GM12864 (cell line): ENCODE data around the gene TIGD7.

ENCODE experiments used
- DNase-seq: peaks from one replicate; pipeline ENCODE4 v3.0.0-alpha.2; 2011; ENCODE audit warnings: low read depth
- H3K4me3 ChIP-seq: 2 replicates; pipeline ENCODE4 v1.5.1; 2011; ENCODE audit warnings: mild to moderate bottlenecking, low read depth, low read length, control low read depth
- TF ChIP-seq, protein P1 (sequence below): IDR thresholded peaks from 2 replicates; pipeline ENCODE4 v1.5.1; 2011; ENCODE audit warnings: low read depth, mild to moderate bottlenecking, moderate library complexity, low read length, control low read depth, inconsistent platforms; ENCODE audit errors: missing control alignments

The TIGD7 gene

DNA sequence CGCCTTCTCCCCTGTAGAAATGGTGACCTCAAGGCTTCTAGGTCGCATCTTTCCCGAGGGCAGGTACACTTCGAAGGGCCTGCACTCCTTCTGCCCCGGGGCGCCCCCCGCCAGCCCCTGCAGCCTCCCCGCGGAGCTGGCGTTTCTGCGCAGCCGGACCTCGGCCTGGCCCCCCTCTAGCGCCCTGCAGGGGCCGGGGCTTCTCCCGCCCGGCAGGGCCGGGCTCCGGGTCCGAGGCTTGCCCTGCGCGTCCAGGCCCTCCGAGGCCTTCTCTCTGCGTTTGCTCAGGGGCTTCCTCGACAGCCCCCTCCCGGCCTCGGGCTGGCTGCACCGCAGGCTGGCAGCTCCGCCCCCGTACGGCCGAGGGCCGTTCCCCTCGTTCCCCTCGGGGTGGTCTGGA lies 50.9 kb downstream of the TIGD7 start:
- TF ChIP-seq, protein P1, sequence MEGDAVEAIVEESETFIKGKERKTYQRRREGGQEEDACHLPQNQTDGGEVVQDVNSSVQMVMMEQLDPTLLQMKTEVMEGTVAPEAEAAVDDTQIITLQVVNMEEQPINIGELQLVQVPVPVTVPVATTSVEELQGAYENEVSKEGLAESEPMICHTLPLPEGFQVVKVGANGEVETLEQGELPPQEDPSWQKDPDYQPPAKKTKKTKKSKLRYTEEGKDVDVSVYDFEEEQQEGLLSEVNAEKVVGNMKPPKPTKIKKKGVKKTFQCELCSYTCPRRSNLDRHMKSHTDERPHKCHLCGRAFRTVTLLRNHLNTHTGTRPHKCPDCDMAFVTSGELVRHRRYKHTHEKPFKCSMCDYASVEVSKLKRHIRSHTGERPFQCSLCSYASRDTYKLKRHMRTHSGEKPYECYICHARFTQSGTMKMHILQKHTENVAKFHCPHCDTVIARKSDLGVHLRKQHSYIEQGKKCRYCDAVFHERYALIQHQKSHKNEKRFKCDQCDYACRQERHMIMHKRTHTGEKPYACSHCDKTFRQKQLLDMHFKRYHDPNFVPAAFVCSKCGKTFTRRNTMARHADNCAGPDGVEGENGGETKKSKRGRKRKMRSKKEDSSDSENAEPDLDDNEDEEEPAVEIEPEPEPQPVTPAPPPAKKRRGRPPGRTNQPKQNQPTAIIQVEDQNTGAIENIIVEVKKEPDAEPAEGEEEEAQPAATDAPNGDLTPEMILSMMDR = no peak
- no peak for DNase-seq
- H3K4me3 ChIP-seq = no peak overlapping the region

DNA sequence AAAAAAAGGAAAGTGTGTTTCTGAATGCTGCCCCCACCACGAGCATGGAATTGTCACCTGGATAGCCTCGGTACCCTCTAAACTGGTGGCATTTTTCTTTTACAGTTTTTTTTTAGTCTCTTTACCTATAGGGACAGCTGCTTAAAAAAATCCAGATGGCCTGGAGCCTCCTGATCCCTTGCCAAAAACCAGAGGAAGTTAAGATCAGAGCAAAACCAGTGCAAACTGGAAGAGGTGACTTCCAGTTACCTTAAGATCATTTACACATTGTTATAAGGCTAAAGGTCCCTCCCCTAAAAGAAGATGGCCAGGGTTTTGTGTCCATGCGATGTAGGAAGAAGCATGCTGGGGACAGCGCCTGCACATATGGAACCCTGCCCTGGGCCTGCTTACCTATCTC lies 52.3 kb downstream of the TIGD7 start:
- H3K4me3 ChIP-seq = no peak overlapping the region
- DNase-seq = no peak
- TF ChIP-seq, protein P1 = no peak

DNA sequence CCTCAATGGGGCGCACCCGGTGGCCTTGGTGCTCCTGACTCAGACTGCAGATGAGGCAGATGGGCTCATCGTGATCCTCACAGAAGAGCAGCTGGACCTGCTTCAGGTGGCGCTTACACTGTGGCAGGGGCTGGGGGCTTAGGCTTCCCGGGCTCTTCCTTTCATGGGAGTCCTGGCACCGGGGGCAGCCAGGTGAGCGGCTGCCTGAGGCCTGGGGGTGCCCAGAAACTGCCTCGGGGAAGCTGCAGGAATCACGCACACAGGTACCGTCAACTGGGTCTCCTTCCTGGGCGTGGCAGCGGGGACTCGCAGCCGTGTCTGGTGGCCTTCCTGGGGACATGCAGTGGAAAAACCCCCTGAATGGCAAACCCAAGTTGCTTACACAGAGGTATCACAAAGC lies 55.8 kb downstream of the TIGD7 start:
- H3K4me3 ChIP-seq = no peak overlapping the region
- DNase-seq = no peak
- TF ChIP-seq, protein P1 = no peak

DNA sequence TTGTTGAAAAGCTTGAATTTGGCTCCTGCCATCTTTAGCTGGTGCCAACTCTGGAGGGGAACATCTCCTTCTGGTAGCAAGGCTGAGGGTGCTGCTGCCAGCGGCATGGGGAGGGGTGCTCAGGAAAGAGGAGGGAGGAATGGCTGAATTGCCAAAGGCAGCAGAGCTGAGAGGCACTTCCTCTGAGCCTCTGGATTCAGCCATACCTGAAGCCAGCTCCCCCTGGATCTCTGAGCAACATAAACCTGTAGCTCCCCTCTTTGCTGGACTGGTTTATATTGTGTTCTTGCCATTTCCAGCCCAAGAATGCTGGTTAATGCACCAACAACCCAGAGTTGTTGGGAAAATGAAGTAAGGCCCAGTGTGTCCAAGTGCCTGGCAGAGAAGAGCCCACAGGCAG lies 56.2 kb downstream of the TIGD7 start:
- H3K4me3 ChIP-seq = no peak overlapping the region
- TF ChIP-seq, protein P1 = no peak
- no peak for DNase-seq
